NB4 (cell line): ENCODE results near the gene DAPK3.

Source experiments
- DNase-seq: peaks from one replicate; pipeline ENCODE4 v3.0.0; 2010; ENCODE audit warnings: low read depth
- H3K4me3 ChIP-seq: one replicate; pipeline ENCODE4 v1.5.1; 2011; ENCODE audit warnings: mild to moderate bottlenecking, low read depth, low read length, moderate library complexity
- CTCF ChIP-seq: IDR thresholded peaks from one replicate; pipeline ENCODE4 v1.5.1; 2012; ENCODE audit warnings: low read depth, low read length
- MAX ChIP-seq: IDR thresholded peaks from 2 replicates; pipeline ENCODE4 v1.6.1; 2011; ENCODE audit warnings: low read depth, low read length
- MYC ChIP-seq: IDR thresholded peaks from 2 replicates; pipeline ENCODE4 v1.6.1; 2011; ENCODE audit warnings: low read depth, low read length
- POLR2A ChIP-seq: IDR thresholded peaks from 2 replicates; pipeline ENCODE4 v1.6.1; 2011; ENCODE audit warnings: mild to moderate bottlenecking; ENCODE audit not compliant: insufficient read length; ENCODE audit errors: extremely low read depth

Gene DAPK3

GRCh38 chr19:3976495-3977241, 5.8 kb upstream of the DAPK3 start:
- no peak overlapping the region for H3K4me3 ChIP-seq
- DNase-seq: peak; percentile 10
- TF ChIP-seq MYC (no peak), POLR2A (no peak), CTCF (no peak), MAX (no peak)

GRCh38 chr19:3975637-3976087, 4.8 kb upstream of the DAPK3 start:
- TF ChIP-seq MYC (no peak), POLR2A (no peak), MAX (no peak), CTCF (no peak)
- peak; percentile 7 for DNase-seq
- no peak overlapping the region for H3K4me3 ChIP-seq

- no peak for DNase-seq
- no peak for TF ChIP-seq MAX
- TF ChIP-seq POLR2A: no peak
- no peak for TF ChIP-seq CTCF
- no peak for TF ChIP-seq MYC
Observed at GRCh38 chr19:3975144-3975543, 4.2 kb upstream of the DAPK3 start.

GRCh38 chr19:3970313-3970807, 539 bp downstream of the DAPK3 start:
- H3K4me3 ChIP-seq: peak overlapping the region; percentile 58
- TF ChIP-seq MAX: no peak
- no peak for TF ChIP-seq MYC
- no peak for TF ChIP-seq POLR2A
- no peak for TF ChIP-seq CTCF
- no peak for DNase-seq

More at GRCh38 chr19:3975144-3975543, 4.2 kb upstream of the DAPK3 start:
- no peak overlapping the region for H3K4me3 ChIP-seq

GRCh38 chr19:3969435-3970312, 1.2 kb downstream of the DAPK3 start:
- no peak for DNase-seq
- H3K4me3 ChIP-seq: peak overlapping the region; percentile 58
- TF ChIP-seq CTCF: no peak
- no peak for TF ChIP-seq POLR2A
- TF ChIP-seq MAX: no peak
- TF ChIP-seq MYC: no peak
